Activated CD4-positive, alpha-beta T cell treated with anti-CD3 and anti-CD28 coated beads, Interleukin-2, Interleukin-6, amounts not matched to agents 100 ng/mL and 50 ng/mL, durations not matched to agents 16 hours and 8 hours (primary cell): Measurements from ENCODE around the gene DNM1.

Experiments
- DNase-seq: peaks from one replicate; pipeline ENCODE4 v3.0.0-alpha.2; 2020

The DNM1 gene

DNA sequence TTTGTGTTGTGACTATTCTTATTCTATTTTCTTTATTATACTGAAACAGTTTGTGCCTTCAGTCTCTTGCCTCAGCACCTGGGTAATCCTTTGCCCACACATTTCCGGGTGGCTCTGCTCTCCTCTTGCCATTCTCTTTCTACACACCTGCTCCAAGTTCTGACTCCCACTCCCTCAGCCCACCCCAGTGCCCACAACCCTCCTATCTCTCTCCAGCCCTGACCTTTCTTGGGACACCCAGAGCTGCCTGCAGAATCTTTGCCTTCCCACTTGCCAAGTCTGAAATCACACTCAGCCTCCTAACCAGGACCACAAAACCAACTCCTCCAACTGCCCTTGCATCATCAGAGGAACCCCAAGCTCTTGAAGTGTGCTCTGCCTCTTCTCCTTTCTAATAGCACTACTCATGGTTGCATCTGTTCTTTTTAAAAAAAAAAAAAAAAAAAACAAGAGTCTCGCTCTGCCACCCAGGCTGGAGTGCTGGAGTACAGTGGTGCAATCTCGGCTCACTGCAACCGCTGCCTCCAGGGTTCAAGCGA is 77.0 kb downstream of the DNM1 start:
- DNase-seq, result no peak

DNA sequence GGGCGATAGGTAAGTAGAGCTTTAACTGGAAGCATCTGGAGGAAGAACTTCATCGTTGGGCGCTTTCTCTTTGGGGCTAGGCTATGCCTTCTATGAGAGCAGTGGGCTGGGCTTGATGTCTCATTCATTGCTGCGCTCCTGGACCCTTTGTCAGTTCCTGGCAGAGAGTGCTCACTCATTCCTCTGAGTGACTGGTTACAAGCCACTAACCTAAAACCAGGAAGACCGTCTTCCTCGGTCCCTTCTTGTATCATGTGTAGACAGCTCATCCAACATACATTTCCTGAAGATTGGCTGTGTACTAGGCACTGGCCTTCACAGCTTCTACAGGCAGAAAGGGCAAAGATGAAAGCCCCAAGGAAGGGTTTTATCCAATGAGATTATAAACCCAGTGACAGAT is 79.3 kb downstream of the DNM1 start:
- no peak for DNase-seq

DNA sequence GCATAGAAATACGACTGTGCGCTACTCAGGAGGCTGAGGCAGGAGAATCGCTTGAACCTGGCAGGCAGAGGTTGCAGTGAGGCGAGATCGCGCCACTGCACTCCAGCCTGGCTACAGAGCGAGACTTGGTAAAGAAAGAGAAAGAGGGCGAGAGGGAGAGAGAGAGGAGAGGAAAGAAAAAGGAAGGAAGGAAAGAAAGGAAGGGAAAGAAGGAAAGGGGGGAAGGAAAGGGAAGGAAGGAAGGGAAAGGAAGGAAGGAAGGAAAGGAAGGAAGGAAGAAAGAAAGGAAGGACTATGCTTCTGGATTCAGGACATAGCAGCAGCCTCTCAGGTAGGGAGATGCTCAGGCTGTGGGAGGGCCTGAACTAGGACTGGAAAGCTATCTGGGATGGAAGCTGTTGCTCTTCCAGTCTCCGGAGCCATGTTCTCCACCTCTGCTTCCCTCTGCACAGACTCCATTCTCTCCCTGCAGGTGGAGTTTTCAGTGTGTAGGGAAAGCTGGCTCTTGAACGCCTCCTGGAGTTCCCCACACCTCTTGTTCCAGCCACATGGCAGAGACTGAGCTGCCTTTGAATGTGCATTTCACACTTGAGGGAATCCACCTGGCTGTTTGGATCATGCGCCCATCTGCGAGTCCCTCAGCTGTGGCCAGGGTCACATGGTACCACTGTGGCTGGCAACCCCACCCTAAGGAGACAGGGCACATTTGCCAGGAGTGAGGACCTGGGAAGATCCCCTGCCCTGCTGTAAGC is 82.0 kb downstream of the DNM1 start:
- DNase-seq, result no peak

DNA sequence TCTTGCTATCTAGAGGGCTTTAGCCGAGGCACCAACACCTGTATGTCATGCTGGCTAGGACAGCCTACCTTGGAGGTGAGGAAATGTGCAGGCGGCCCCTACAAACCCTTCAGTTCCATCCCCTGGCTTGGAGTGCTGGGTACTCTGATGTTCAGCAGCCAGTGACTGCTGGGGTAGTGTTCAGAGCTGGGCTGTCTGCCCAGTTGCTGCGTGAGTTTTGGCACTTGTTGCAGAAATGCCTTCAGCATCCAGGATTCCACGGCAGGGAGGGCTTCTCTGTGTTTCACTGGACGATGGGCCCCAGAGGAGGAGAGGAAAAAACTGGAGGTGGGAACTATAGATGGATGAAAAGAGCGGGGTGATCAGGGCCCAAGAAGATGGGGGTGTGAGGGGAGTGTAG is 83.3 kb downstream of the DNM1 start:
- no peak for DNase-seq

GRCh38 chr9:128288273-128289004 is 85.3 kb downstream of the DNM1 start:
- no peak for DNase-seq

DNA sequence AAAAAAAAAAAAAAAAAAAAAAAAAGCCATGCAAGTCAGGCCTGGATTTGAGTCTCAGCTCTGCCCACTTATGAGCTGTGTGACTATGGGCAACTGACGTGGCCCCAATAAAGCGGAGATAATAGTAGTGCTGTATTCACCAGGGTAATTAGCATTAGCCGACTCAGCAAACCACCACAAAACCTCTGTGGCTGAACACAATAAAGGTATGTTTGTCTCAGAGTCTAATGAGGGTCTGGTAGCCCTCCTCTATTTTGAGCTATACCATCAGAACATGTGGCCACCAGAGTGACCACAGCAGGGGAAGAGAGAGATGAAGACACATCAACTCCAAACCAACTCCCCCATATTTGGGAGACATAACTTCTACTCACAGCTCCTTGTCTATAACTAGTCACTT is 88.8 kb downstream of the DNM1 start:
- DNase-seq, result no peak

DNA sequence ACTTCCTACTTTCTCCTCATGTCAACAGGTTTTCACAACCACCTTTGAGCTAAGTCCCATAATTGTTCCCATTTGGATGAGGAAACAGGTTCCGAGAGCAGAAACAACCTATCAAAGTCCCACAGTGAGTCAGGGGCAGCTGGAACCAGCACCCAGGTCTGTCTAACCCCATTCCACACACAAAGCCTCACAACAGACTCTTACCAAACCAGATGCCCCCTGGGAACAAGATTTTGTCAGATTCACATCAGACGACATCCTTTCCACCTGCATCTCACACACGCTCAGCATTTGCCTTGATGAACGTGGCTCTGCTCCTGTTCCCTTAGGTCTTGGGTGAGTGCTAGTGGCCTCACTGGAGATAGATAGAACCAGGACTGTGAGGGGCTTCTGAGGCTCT is 89.9 kb downstream of the DNM1 start:
- no peak for DNase-seq

GRCh38 chr9:128294142-128294541 is 91.0 kb downstream of the DNM1 start:
- no peak for DNase-seq

GRCh38 chr9:128296340-128297220 is 93.4 kb downstream of the DNM1 start:
- DNase-seq, result no peak

DNA sequence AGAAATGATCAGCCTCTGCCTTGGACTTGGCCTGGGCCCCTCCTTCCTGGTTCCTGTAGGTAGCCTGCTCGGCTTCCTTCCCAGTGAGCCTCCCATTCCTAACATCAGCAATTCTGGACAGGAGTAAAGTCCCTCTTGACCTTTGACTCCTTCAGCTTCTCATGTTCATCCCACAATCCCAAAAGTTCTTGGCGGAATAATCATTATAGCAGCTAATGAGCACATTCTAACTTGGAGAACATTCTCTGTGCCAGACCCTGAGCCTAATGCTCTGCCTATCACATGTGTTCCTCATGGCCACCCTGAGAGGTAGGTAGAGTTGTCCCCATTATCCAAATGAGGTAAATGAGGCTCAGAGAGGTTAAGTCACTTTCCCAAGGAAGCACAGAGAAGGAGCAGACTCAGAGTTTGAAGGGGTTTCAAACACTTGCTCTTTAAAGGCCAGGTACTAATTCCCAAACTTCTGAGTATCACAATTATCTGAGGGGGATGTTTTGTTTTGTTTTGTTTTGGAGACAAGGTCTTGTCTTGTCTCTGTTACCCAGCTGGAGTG is 94.1 kb downstream of the DNM1 start:
- DNase-seq, result no peak

DNA sequence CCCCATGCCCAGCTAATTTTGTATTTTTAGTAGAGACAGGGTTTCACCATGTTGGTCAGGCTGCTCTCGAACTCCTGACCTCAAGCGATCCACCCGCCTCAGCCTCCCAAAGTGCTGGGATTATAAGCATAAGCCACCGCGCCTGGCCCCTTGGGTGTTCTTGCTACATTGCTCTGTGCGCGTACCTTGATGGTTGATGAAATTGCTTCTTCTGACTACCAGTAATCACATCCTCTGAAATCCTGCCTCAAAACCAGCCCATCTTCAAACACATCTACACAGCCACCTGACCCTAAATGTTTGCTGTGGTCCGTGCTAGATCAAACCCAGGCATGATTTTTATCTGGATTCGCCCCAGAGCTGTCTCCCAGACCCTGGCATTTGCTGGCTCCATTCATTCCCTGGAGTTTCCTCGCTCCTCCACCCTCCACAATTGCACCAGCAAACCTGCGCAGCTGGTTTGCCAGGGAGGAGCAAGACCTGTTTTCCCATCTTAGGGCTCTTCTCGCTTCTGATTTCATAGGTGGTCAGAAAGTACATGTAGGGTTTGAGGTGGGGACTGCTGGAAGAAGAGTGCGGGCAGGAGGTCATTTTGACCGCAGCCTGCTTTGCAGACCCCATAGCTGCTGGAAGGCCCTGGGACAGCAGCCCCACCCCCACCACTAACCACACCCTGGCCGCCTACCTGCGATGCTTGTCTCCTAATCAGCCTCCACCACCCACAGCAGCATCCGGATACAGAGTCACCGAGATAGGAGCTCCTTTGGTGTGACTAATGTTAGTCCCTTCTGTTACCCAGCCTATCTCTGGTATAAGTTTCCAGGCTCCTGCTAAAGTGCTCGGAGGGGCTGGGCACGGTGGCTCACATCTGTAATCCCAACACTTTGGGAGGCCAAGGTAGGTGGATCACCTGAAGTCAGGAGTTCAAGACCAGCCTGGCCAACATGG is 95.6 kb downstream of the DNM1 start:
- DNase-seq, result no peak

DNA sequence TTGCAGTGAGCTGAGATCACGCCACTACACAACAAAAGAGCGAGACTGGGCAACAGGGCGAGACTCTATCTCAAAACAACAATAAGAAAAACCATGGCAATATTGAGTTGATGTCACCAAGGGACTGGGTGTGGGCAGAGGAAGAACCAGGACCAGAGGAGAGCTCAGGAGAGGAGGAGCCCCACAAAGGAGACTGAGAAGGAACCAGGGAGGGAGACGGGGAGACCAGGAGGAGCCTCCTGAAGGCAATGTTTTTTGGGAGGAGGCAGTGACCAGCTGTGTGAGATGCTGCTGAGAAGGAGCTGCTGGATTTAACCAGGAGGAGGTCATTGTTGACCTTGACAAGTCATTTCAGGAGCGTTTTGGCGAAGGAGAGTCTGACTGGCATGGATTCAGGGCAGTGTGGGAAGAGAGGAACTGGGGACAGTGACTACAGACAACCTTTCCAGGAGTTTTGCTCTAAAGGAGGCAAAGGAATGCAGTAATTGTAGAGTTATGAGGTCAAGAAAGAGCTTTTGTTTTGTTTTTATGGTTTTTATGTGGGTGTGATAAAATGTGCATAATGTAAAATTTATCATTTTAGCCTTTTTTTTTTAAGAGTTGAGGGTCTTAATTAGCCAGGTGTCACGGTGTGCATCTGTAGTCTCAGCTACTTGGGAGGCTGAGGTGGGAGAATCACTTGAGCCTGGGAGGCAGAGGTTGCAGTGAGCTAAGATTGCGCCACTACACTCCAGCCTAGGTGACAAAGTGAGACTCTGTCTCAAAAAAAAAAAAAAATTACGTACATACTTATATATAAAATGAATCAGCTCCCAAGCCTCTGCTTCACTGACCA is 101.2 kb downstream of the DNM1 start:
- DNase-seq, result no peak
